ENCODE data around the gene UMODL1.
A peak's percentile ranks its signal among the peaks of the same experiment; 100 is the strongest.

The UMODL1 gene

GRCh38 chr21:42060166-42060565, 11.0 kb upstream of the UMODL1 start:
- TF ChIP-seq KLF8 (tag by site-specific recombination; IDR thresholded peaks at IDR 0.05) (no peak), ZNF302 (tag by site-specific recombination; IDR thresholded peaks at IDR 0.05; ENCODE audit: low read depth) (no peak)
- Histone ChIP-seq H3K36me3 (ENCODE audit: control insufficient read depth in 2 of 2, insufficient read depth in 1 of 2, low read length in 2 of 2) (no peaks in the 10 kb centered on the region), H3K4me1 (ENCODE audit: control insufficient read depth, insufficient read depth, low read length) (no peaks in the 10 kb centered on the region), H3K27ac (ENCODE audit: extremely low read depth, low read depth, low read length) (no peak overlapping the region), H3K4me3 (ENCODE audit: low read depth, low read length) (no peak overlapping the region), H3K9me3 (ENCODE audit: control insufficient read depth, insufficient read depth, low read depth, low read length) (no peaks in the 10 kb centered on the region)
- POLR2A ChIA-PET, result no interaction called here
- CTCF ChIA-PET, result no interaction called here

- Histone ChIP-seq H3K4me1 (ENCODE audit: control insufficient read depth, insufficient read depth, low read length) (no peaks in the 10 kb centered on the region), H3K4me3 (ENCODE audit: low read depth, low read length) (no peak overlapping the region), H3K9me3 (ENCODE audit: control insufficient read depth, insufficient read depth, low read depth, low read length) (no peaks in the 10 kb centered on the region), H3K27ac (ENCODE audit: extremely low read depth, low read depth, low read length) (no peak overlapping the region), H3K36me3 (ENCODE audit: control insufficient read depth in 2 of 2, insufficient read depth in 1 of 2, low read length in 2 of 2) (no peaks in the 10 kb centered on the region)
- TF ChIP-seq ZNF121 (tag by site-specific recombination; IDR thresholded peaks at IDR 0.05) (peak; percentile 87), ZSCAN30 (tag by site-specific recombination; IDR thresholded peaks at IDR 0.05) (no peak)
- POLR2A ChIA-PET, result no interaction called here
- CTCF ChIA-PET, result interaction anchor here (0.7 kb wide), 1 partner anchor 56 kb away, joined by 3 read pairs; no protein-coding TSS in a partner anchor
Observed at GRCh38 chr21:42061195-42061985, 9.7 kb upstream of the UMODL1 start.

- ChIA-PET POLR2A (no interaction called here), CTCF (interaction anchor here (0.7 kb wide), 2 partner anchors 55 to 296 kb away, joined by 3 read pairs; no protein-coding TSS in a partner anchor)
- H3K4me3 ChIP-seq (ENCODE audit: low read depth, low read length), result no peak overlapping the region
- TF ChIP-seq ZIC2 (tag by site-specific recombination; IDR thresholded peaks at IDR 0.05) (no peak), ZNF776 (tag by site-specific recombination; IDR thresholded peaks at IDR 0.05; ENCODE audit: borderline replicate concordance) (no peak), KLF10 (tag by site-specific recombination; IDR thresholded peaks at IDR 0.05) (no peak), IKZF3 (tag by site-specific recombination; IDR thresholded peaks at IDR 0.05) (no peak)
- no peak overlapping the region for H3K27ac ChIP-seq (ENCODE audit: extremely low read depth, low read depth, low read length)
- no peaks in the 10 kb centered on the region for H3K4me1 ChIP-seq (ENCODE audit: control insufficient read depth, insufficient read depth, low read length)
- H3K9me3 ChIP-seq (ENCODE audit: control insufficient read depth, insufficient read depth, low read depth, low read length), result no peaks in the 10 kb centered on the region
- H3K36me3 ChIP-seq (ENCODE audit: control insufficient read depth in 2 of 2, insufficient read depth in 1 of 2, low read length in 2 of 2), result no peaks in the 10 kb centered on the region
Observed at GRCh38 chr21:42061986-42062235, 9.2 kb upstream of the UMODL1 start.

- Histone ChIP-seq H3K4me1 (ENCODE audit: control insufficient read depth, insufficient read depth, low read length) (no peaks in the 10 kb centered on the region), H3K36me3 (ENCODE audit: control insufficient read depth in 2 of 2, insufficient read depth in 1 of 2, low read length in 2 of 2) (no peaks in the 10 kb centered on the region), H3K9me3 (ENCODE audit: control insufficient read depth, insufficient read depth, low read depth, low read length) (no peaks in the 10 kb centered on the region), H3K4me3 (ENCODE audit: low read depth, low read length) (no peak overlapping the region), H3K27ac (ENCODE audit: extremely low read depth, low read depth, low read length) (no peak overlapping the region)
- POLR2A ChIA-PET, result no interaction called here
- CTCF ChIA-PET, result interaction anchor here (0.7 kb wide), 1 partner anchor 295 kb away, joined by 3 read pairs; no protein-coding TSS in a partner anchor
- TF ChIP-seq SP7 (tag by site-specific recombination; IDR thresholded peaks at IDR 0.05) (no peak), ZEB2 (tag by site-specific recombination; IDR thresholded peaks at IDR 0.05) (no peak), ZNF658 (tag by site-specific recombination; IDR thresholded peaks at IDR 0.05) (no peak), ZNF544 (tag by site-specific recombination; IDR thresholded peaks at IDR 0.05) (no peak), KLF17 (tag by site-specific recombination; IDR thresholded peaks at IDR 0.05) (no peak), REST (tag by site-specific recombination; IDR thresholded peaks at IDR 0.05) (no peak), ZNF148 (tag by site-specific recombination; IDR thresholded peaks at IDR 0.05; ENCODE audit: borderline replicate concordance) (no peak), ZNF548 (tag by site-specific recombination; IDR thresholded peaks at IDR 0.05) (no peak), PRDM1 (tag by site-specific recombination; IDR thresholded peaks at IDR 0.05) (no peak), ZNF777 (tag by site-specific recombination; IDR thresholded peaks at IDR 0.05; ENCODE audit: borderline replicate concordance) (no peak)
Observed at GRCh38 chr21:42062236-42063022, 8.7 kb upstream of the UMODL1 start.

Measured in HEK293 (cell line).